Body of pancreas (tissue), 4 donors: ENCODE results near the gene HERC5.

Source experiments
- POLR2A ChIP-seq, 3 donors: fragments of 450-650 bp; IDR thresholded peaks; one replicate each; pipeline ENCODE4 v1.6.1; 2016; ENCODE audit warnings: antibody characterized with exemption in 3 of 3, mild to moderate bottlenecking in 2 of 3
- TF ChIP-seq, protein P1 (sequence below), 7 experiments: fragments of 450-650 bp in 4 of 7; fragments of 200-600 bp in 3 of 7; sonication (generic) in 3 of 7; IDR thresholded peaks; one replicate each; pipeline ENCODE4 v1.5.1; 2016 to 2019; ENCODE audit warnings: antibody characterized with exemption in 7 of 7

DNA sequence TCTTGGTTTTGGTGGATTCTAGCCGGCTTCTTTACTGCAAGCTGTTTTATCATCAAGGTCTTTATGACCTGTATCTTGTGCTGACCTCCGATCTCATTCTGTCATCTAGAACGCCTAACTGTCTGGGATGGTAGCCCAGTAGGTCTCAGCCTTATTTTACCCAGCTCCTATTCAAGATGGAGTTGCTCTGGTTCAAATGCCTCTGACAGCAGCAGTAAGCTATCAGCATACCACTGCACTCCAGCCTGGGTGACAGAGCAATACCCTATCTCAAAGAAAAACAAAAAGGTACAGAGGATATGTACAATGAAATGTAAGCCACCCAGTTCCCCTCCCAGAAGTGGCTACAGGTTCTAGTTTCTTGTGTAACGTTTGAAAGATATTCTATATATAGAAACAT is 42.2 kb upstream of the HERC5 start:
- TF ChIP-seq, protein P1, sequence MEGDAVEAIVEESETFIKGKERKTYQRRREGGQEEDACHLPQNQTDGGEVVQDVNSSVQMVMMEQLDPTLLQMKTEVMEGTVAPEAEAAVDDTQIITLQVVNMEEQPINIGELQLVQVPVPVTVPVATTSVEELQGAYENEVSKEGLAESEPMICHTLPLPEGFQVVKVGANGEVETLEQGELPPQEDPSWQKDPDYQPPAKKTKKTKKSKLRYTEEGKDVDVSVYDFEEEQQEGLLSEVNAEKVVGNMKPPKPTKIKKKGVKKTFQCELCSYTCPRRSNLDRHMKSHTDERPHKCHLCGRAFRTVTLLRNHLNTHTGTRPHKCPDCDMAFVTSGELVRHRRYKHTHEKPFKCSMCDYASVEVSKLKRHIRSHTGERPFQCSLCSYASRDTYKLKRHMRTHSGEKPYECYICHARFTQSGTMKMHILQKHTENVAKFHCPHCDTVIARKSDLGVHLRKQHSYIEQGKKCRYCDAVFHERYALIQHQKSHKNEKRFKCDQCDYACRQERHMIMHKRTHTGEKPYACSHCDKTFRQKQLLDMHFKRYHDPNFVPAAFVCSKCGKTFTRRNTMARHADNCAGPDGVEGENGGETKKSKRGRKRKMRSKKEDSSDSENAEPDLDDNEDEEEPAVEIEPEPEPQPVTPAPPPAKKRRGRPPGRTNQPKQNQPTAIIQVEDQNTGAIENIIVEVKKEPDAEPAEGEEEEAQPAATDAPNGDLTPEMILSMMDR (IDR thresholded peaks at IDR 0.05): no peak
- no peak for TF ChIP-seq POLR2A (IDR thresholded peaks at IDR 0.05)
